H9 (cell line): ENCODE data around the gene LMNTD1. TPM values are rescaled to one million over a fixed set of nuclear protein-coding genes. Genes with fewer than 3 reads are reported as not detected.

Experiments used
- DNase-seq: peaks from one replicate; pipeline ENCODE4 v3.0.0-alpha.2; 2017
- H2AFZ ChIP-seq: one replicate; pipeline ENCODE4 v1.6.1; 2013; ENCODE audit warnings: mild to moderate bottlenecking, low read length, control low read depth, moderate library complexity
- H2AK5ac ChIP-seq: 2 replicates; pipeline ENCODE4 v1.6.1; 2013; ENCODE audit warnings: low read length, control low read depth, mixed read lengths; ENCODE audit not compliant: insufficient read length
- H2BK120ac ChIP-seq: one replicate; pipeline ENCODE4 v1.6.1; 2013; ENCODE audit warnings: low read depth, mild to moderate bottlenecking, low read length, control low read depth, inconsistent platforms; ENCODE audit not compliant: poor library complexity, severe bottlenecking
- H2BK12ac ChIP-seq: 2 replicates; pipeline ENCODE4 v1.6.1; 2013; ENCODE audit warnings: low read length, control low read depth, mixed read lengths, low read depth; ENCODE audit not compliant: insufficient read length
- H2BK15ac ChIP-seq: 2 replicates; pipeline ENCODE4 v1.6.1; 2013; ENCODE audit warnings: low read depth, low read length, control low read depth
- H2BK20ac ChIP-seq: one replicate; pipeline ENCODE4 v1.6.1; 2013; ENCODE audit warnings: low read depth, mild to moderate bottlenecking, low read length, control low read depth, inconsistent platforms; ENCODE audit not compliant: poor library complexity, severe bottlenecking
- H2BK5ac ChIP-seq: 2 replicates; pipeline ENCODE4 v1.6.1; 2013; ENCODE audit warnings: low read length, control low read depth, mixed read lengths; ENCODE audit not compliant: insufficient read length
- H3K14ac ChIP-seq: 2 replicates; pipeline ENCODE4 v1.6.1; 2013; ENCODE audit warnings: low read length, control low read depth; ENCODE audit not compliant: insufficient read depth
- H3K18ac ChIP-seq: 2 replicates; pipeline ENCODE4 v1.6.1; 2013; ENCODE audit warnings: low read depth, mild to moderate bottlenecking, mixed read lengths, low read length, control low read depth; ENCODE audit not compliant: insufficient read length
- H3K23ac ChIP-seq: 2 replicates; pipeline ENCODE4 v1.6.1; 2013; ENCODE audit warnings: low read length, control low read depth, mixed read lengths, low read depth; ENCODE audit not compliant: insufficient read length
- H3K23me2 ChIP-seq: 2 replicates; pipeline ENCODE4 v1.6.1; 2013; ENCODE audit warnings: low read depth, mild to moderate bottlenecking, mixed read lengths, low read length, control low read depth; ENCODE audit not compliant: insufficient read length, poor library complexity, severe bottlenecking
- H3K27ac ChIP-seq: 2 replicates; pipeline ENCODE4 v1.5.1; 2013; ENCODE audit warnings: low read length, control low read depth, mixed read lengths, low read depth; ENCODE audit not compliant: insufficient read length
- H3K27me3 ChIP-seq: 2 replicates; pipeline ENCODE4 v1.6.1; 2013; ENCODE audit warnings: low read length, control low read depth, inconsistent platforms; ENCODE audit not compliant: insufficient read depth
- H3K4ac ChIP-seq: 2 replicates; pipeline ENCODE4 v1.6.1; 2013; ENCODE audit warnings: low read depth, mild to moderate bottlenecking, control low read depth, inconsistent platforms, low read length, moderate library complexity
- H3K4me1 ChIP-seq: 2 replicates; pipeline ENCODE4 v1.6.1; 2013; ENCODE audit warnings: low read length, control low read depth, inconsistent platforms; ENCODE audit not compliant: insufficient read depth
- H3K4me2 ChIP-seq: 2 replicates; pipeline ENCODE4 v1.6.1; 2013; ENCODE audit warnings: low read length, control low read depth, mixed read lengths; ENCODE audit not compliant: insufficient read length, insufficient read depth
- H3K56ac ChIP-seq: 2 replicates; pipeline ENCODE4 v1.6.1; 2013; ENCODE audit warnings: low read depth, mild to moderate bottlenecking, mixed read lengths, low read length, control low read depth; ENCODE audit not compliant: insufficient read length
- H3K79me1 ChIP-seq: 2 replicates; pipeline ENCODE4 v1.6.1; 2013; ENCODE audit warnings: low read depth, mild to moderate bottlenecking, moderate library complexity, low read length, control low read depth, inconsistent platforms; ENCODE audit not compliant: insufficient read depth, poor library complexity, severe bottlenecking
- H3K79me2 ChIP-seq: 2 replicates; pipeline ENCODE4 v1.6.1; 2013; ENCODE audit warnings: low read length, control low read depth, inconsistent platforms; ENCODE audit not compliant: insufficient read depth
- H3K9ac ChIP-seq: 2 replicates; pipeline ENCODE4 v1.6.1; 2013; ENCODE audit warnings: low read length, control low read depth, mixed read lengths; ENCODE audit not compliant: insufficient read length; ENCODE audit errors: extremely low read depth
- H3K9me3 ChIP-seq: one replicate; pipeline ENCODE4 v1.6.1; 2013; ENCODE audit warnings: low read depth, low read length, inconsistent platforms; ENCODE audit not compliant: control insufficient read depth
- H3T11ph ChIP-seq: one replicate; pipeline ENCODE4 v1.6.1; 2013; ENCODE audit warnings: mild to moderate bottlenecking, low read length, control low read depth, inconsistent platforms
- H4K20me1 ChIP-seq: one replicate; pipeline ENCODE4 v1.6.1; 2013; ENCODE audit not compliant: control insufficient read depth, insufficient read length, insufficient read depth
- H4K5ac ChIP-seq: 2 replicates; pipeline ENCODE4 v1.6.1; 2013; ENCODE audit warnings: low read depth, mild to moderate bottlenecking, mixed read lengths, low read length, control low read depth; ENCODE audit not compliant: insufficient read length
- H4K8ac ChIP-seq: replicated peaks from 2 replicates; pipeline ENCODE4 v1.6.1; 2013; ENCODE audit warnings: low read length, control low read depth, mixed read lengths, low read depth; ENCODE audit not compliant: insufficient read length
- H4K91ac ChIP-seq: 2 replicates; pipeline ENCODE4 v1.6.1; 2013; ENCODE audit warnings: low read depth, mild to moderate bottlenecking, moderate library complexity, mixed read lengths, low read length, control low read depth; ENCODE audit not compliant: insufficient read length
- H3K27ac Mint-ChIP-seq, 3 experiments: 2 replicates in 2 of 3; 3 replicates in 1 of 3; pipeline ENCODE4 v1.8.0; 2020 to 2021; ENCODE audit warnings: mixed read lengths in 3 of 3, mild to moderate bottlenecking in 1 of 3, moderate library complexity in 1 of 3
- H3K27me3 Mint-ChIP-seq: 2 replicates; pipeline ENCODE4 v1.8.0; 2021; ENCODE audit warnings: low read depth, mild to moderate bottlenecking, moderate library complexity, mixed read lengths
- H3K36me3 Mint-ChIP-seq, 3 experiments: 2 replicates in 2 of 3; 3 replicates in 1 of 3; pipeline ENCODE4 v1.8.0; 2020 to 2021; ENCODE audit warnings: low read depth in 3 of 3, mixed read lengths in 3 of 3; ENCODE audit not compliant: insufficient read depth in 1 of 3
- H3K4me1 Mint-ChIP-seq, 2 experiments: 2 replicates each; pipeline ENCODE4 v1.8.0; 2020; ENCODE audit warnings: mixed read lengths in 2 of 2
- H3K4me3 Mint-ChIP-seq, 2 experiments: 2 replicates in 1 of 2; 3 replicates in 1 of 2; pipeline ENCODE4 v1.8.0; 2020 to 2021; ENCODE audit warnings: mild to moderate bottlenecking in 2 of 2, mixed read lengths in 2 of 2, moderate library complexity in 1 of 2
- H3K9me3 Mint-ChIP-seq, 2 experiments: 2 replicates in 1 of 2; 3 replicates in 1 of 2; pipeline ENCODE4 v1.8.0; 2020; ENCODE audit warnings: mild to moderate bottlenecking in 2 of 2, mixed read lengths in 2 of 2, moderate library complexity in 1 of 2
- CTCF ChIP-seq: fragments of 200-600 bp; sonication (generic); conservative IDR thresholded peaks from 3 replicates; pipeline ENCODE4 v1.8.0; 2021; ENCODE audit warnings: antibody characterized with exemption, mild to moderate bottlenecking
- WGBS: extraction: QIAGEN DNeasy Blood & Tissue Kit; methylation state at CpG from one replicate; pipeline ENCODE4 v1.1.7; 2013; ENCODE audit warnings: missing lambda C conversion rate, low lambda C conversion rate, mixed read lengths; ENCODE audit not compliant: insufficient read length; ENCODE audit errors: extremely low coverage; 5-methylcytosine and 5-hydroxymethylcytosine counted together
- total RNA-seq: library from RNA; stranded (reverse); gene quantifications from 2 replicates; pipeline ENCODE4 v1.2.1, GENCODE V29; 2021

The LMNTD1 gene
- total RNA-seq, 1 experiment from 2014 or later = not detected

GRCh38 chr12:25469861-25470260 is 83.2 kb downstream of the LMNTD1 start:
- H3K4me1 Mint-ChIP-seq = peaks cover 0 to 7% of the 10 kb centered on the region in 2 experiments; a peak in 1 of 4 replicates
- Histone ChIP-seq H2BK5ac (no peak overlapping the region), H2AFZ (no peak overlapping the region), H2BK120ac (no peak overlapping the region), H3K79me1 (no peaks in the 10 kb centered on the region), H3K79me2 (no peaks in the 10 kb centered on the region), H3K9me3 (no peaks in the 10 kb centered on the region), H2AK5ac (no peak overlapping the region), H3K14ac (no peak overlapping the region), H3K4me2 (no peak overlapping the region), H3K4ac (no peak overlapping the region), H2BK15ac (no peak overlapping the region), H3K27me3 (no peaks in the 10 kb centered on the region), H3K23me2 (no peaks in the 10 kb centered on the region), H3K9ac (no peak overlapping the region), H4K5ac (no peak overlapping the region), H4K20me1 (no peaks in the 10 kb centered on the region), H3K4me1 (no peaks in the 10 kb centered on the region), H3K18ac (no peak overlapping the region), H3K27ac (no peak overlapping the region), H3K56ac (no peak overlapping the region), H2BK20ac (no peak overlapping the region), H3K23ac (no peak overlapping the region), H3T11ph (no peak overlapping the region), H2BK12ac (no peak overlapping the region), H4K91ac (no peak overlapping the region), H4K8ac (no peak overlapping the region)
- peaks cover 0 to 5% (median 2%) of the 10 kb centered on the region in 3 experiments; a peak in 4 of 7 replicates for H3K36me3 Mint-ChIP-seq
- H3K27me3 Mint-ChIP-seq = no peaks in the 10 kb centered on the region; the same call in 1 of the 2 replicates
- no peak overlapping the region for H3K27ac Mint-ChIP-seq
- H3K9me3 Mint-ChIP-seq = peaks cover 4 to 5% of the 10 kb centered on the region in 2 experiments
- no peak for TF ChIP-seq CTCF
- no CpG with 5 or more reads among the region's 2 CpGs for WGBS
- H3K4me3 Mint-ChIP-seq = no peak overlapping the region
- no peak for DNase-seq
